OCI-LY7 (cell line): Measurements from ENCODE around the gene BTD.

ENCODE experiments used
- CTCF ChIP-seq: fragments of 200-600 bp; sonication (generic); conservative IDR thresholded peaks from 2 replicates; pipeline ENCODE4 v1.5.1; 2014; ENCODE audit warnings: mild to moderate bottlenecking, antibody characterized with exemption, low read length, moderate library complexity, mixed read lengths
- EZH2phosphoT487 ChIP-seq: fragments of 200-600 bp; sonication (generic); IDR thresholded peaks from 2 replicates; pipeline ENCODE4 v1.6.1; 2018; ENCODE audit warnings: low read depth, borderline replicate concordance, mild to moderate bottlenecking, mixed run types, antibody characterized with exemption, low read length, moderate library complexity, mixed read lengths

- TF ChIP-seq CTCF (peak; percentile 94), EZH2phosphoT487 (no peak)
Measured at GRCh38 chr3:15629860-15630597, 28.5 kb downstream of the BTD start.
